Activated B cell treated with CpG ODN at 0.5 μM for 24 hours (primary cell): ENCODE results near the gene PDK2. TPM values are rescaled to one million over a fixed set of nuclear protein-coding genes. Genes with fewer than 3 reads are reported as not detected.
A peak's percentile ranks its signal among the peaks of the same experiment; 100 is the strongest.

Experiments
- ATAC-seq: fragments of 200-7000 bp; cut with Tn5 transposase; one replicate; pipeline ENCODE4 v1.10.0; 2021; ENCODE audit warnings: low read depth, mild to moderate bottlenecking, moderate library complexity
- CTCF ChIA-PET: fragments of 350-600 bp; sonication (Branson Sonifier 250); formaldehyde crosslinking; loops from one replicate; lab custom pipeline; 2021; ENCODE audit warnings: antibody characterized with exemption; lab: Charles Lee
- POLR2A ChIA-PET: fragments of 350-600 bp; sonication (Branson Sonifier 250); formaldehyde crosslinking; loops from one replicate; lab custom pipeline; 2021; ENCODE audit warnings: antibody characterized with exemption; lab: Charles Lee
- DNase-seq: peaks from one replicate; pipeline ENCODE4 v3.0.0; 2022
- H3K27ac Mint-ChIP-seq: one replicate; pipeline ENCODE4 v1.8.0; 2020; ENCODE audit warnings: mixed read lengths
- H3K27me3 Mint-ChIP-seq: one replicate; pipeline ENCODE4 v1.8.0; 2021; ENCODE audit warnings: mixed read lengths
- H3K36me3 Mint-ChIP-seq: one replicate; pipeline ENCODE4 v1.8.0; 2021; ENCODE audit warnings: low read depth, mixed read lengths
- H3K4me1 Mint-ChIP-seq: one replicate; pipeline ENCODE4 v1.8.0; 2021; ENCODE audit warnings: mixed read lengths
- H3K4me3 Mint-ChIP-seq: one replicate; pipeline ENCODE4 v1.8.0; 2020; ENCODE audit warnings: mild to moderate bottlenecking, mixed read lengths
- H3K9me3 Mint-ChIP-seq: one replicate; pipeline ENCODE4 v1.8.0; 2020; ENCODE audit warnings: mixed read lengths
- intact Hi-C: fragments of 100-400 bp; cut with micrococcal nuclease; formaldehyde crosslinking; loops from one replicate; pipeline ENCODE4 v1.15.1; 2024
- total RNA-seq: library from RNA; stranded (reverse); gene quantifications from 2 replicates; pipeline ENCODE4 v1.2.3, GENCODE V29; 2022
- TF ChIP-seq, protein P1 (sequence below): fragments of 200-600 bp; IDR thresholded peaks from one replicate; pipeline ENCODE4 v1.8.0; 2022; ENCODE audit warnings: antibody characterized with exemption, mild to moderate bottlenecking

PDK2 gene
- total RNA-seq, 1 donor from 2014 or later, result 15.9 TPM

DNA sequence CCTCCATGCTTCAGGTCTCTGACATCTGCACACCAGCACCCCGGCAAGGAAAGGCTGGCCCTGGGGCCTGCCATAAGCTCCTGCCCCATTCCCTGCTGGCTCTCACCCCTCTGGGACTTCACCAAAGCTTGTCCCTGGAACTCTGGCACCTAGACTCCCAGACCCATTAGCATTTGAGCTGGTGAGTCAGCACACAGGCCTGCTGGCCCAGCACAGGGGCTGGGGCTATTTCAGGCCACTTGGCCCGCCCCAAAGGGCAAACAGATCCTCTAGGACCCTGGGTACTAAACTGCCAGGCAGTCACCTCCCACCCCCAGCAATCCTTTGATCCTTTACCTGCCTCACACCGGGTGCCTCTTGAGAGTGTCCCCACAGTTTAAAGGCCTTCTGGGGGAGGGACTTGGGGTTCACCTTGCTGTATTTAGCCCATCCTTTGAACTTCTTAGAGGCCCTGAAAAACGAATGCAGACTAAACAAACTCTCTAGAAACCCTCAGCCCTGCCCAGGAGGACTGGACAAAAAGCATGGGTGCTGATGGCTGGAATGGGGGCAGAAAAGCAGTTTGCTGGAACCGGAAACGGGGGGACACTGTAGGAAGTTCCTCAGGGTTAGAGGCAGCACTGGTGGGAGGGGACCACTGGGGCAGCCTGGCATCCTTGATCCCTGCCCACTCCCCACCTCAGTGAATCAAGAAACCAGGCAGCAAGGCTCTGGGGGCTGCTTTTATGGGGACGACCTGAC lies 38.0 kb downstream of the PDK2 start:
- Mint-ChIP-seq H3K36me3 (peaks cover 52% of the 10 kb centered on the region), H3K4me3 (no peak overlapping the region), H3K27ac (peak overlapping the region; percentile 56), H3K27me3 (peaks cover 8% of the 10 kb centered on the region), H3K4me1 (peaks cover 38% of the 10 kb centered on the region), H3K9me3 (no peaks in the 10 kb centered on the region)
- ATAC-seq, result no peak
- TF ChIP-seq, protein P1, sequence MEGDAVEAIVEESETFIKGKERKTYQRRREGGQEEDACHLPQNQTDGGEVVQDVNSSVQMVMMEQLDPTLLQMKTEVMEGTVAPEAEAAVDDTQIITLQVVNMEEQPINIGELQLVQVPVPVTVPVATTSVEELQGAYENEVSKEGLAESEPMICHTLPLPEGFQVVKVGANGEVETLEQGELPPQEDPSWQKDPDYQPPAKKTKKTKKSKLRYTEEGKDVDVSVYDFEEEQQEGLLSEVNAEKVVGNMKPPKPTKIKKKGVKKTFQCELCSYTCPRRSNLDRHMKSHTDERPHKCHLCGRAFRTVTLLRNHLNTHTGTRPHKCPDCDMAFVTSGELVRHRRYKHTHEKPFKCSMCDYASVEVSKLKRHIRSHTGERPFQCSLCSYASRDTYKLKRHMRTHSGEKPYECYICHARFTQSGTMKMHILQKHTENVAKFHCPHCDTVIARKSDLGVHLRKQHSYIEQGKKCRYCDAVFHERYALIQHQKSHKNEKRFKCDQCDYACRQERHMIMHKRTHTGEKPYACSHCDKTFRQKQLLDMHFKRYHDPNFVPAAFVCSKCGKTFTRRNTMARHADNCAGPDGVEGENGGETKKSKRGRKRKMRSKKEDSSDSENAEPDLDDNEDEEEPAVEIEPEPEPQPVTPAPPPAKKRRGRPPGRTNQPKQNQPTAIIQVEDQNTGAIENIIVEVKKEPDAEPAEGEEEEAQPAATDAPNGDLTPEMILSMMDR, result no peak
- intact Hi-C loops, result no loop called here
- ChIA-PET POLR2A (interaction anchor here (0.7 to 5.2 kb wide), 2 partner anchors 16 to 44 kb away, joined by 4 to 82 read pairs; partner anchors contain the start of gene PPP1R9B), CTCF (interaction anchor here (0.6 to 1.3 kb wide), 2 partner anchors 15 to 16 kb away, joined by 3 to 5 read pairs; no protein-coding TSS in a partner anchor)
- DNase-seq, result no peak

DNA sequence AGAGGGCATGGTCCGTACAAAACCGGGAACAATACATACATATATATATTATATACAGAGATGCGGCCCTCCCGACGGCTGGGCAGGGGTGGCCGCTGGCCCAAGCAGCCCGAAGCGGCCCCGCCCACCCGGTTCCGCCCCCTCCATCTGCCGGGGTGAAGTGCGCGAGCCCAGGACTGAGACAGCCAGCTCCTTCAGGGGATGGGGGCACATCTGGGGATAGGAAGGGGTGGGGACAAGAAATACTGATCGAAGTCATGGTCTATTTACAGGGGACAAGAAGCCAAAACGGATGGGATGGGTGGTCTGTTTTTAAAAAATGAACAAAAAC lies 38.6 kb downstream of the PDK2 start:
- Mint-ChIP-seq H3K27ac (no peak overlapping the region), H3K9me3 (no peaks in the 10 kb centered on the region), H3K4me3 (no peak overlapping the region), H3K36me3 (peaks cover 57% of the 10 kb centered on the region), H3K4me1 (peaks cover 34% of the 10 kb centered on the region), H3K27me3 (peaks cover 4% of the 10 kb centered on the region)
- ATAC-seq, result no peak
- ChIA-PET CTCF (no interaction called here), POLR2A (interaction anchor here (0.6 kb wide), 1 partner anchor 19 kb away, joined by 4 read pairs; no protein-coding TSS in a partner anchor)
- TF ChIP-seq, protein P1, result no peak
- DNase-seq, result no peak
- intact Hi-C loops, result no loop called here

DNA sequence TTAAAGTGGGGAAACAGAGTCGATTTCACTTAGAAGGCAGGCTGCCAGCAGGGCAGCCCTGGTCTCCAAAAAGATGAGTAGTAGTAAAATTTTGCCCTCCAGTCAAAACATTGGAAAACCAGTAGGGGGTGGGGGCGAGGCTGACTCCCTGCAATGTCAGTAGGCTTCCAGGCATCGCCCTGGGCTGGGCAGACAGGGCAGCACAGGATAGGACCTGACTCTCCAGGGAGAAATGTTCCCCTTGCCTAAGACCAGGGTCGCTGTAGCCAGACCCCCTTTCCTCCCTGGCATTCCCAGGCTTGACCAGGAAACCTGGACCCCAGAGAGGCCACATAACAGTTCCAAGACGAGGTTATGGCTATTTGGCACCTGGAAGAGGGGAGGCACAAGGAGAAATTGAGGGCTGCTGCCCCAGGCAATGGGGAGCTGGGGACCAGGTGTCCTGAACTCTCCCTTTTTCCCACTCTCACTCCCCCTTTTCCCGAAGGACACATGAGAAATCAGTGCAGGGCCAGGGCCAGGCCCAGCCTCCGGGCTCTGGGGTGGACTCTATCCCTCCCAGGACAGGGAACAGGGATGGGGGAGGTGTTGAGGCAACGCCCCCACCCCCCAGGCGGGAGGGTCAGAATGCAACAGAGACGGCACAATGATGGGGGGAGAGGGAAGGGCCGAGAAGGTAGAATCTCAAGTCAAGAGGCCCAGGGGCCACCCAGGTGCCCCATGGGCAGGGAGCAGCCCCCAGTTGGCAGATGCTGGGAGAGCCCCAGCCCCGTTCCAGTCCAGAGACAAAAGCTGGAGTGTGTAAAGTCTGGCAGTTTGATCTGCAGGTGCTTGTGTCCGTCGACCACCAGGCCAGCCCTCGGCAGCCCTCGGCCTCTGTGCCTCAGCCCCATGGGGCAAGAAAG lies 39.3 kb downstream of the PDK2 start:
- intact Hi-C loops, result no loop called here
- ATAC-seq (no peak), DNase-seq (no peak)
- Mint-ChIP-seq H3K9me3 (no peaks in the 10 kb centered on the region), H3K36me3 (peaks cover 64% of the 10 kb centered on the region), H3K27ac (no peak overlapping the region), H3K4me1 (peaks cover 31% of the 10 kb centered on the region), H3K4me3 (no peak overlapping the region), H3K27me3 (peaks cover 3% of the 10 kb centered on the region)
- TF ChIP-seq, protein P1, result no peak
- ChIA-PET POLR2A (interaction anchor here (0.6 kb wide), 1 partner anchor 18 kb away, joined by 4 read pairs; no protein-coding TSS in a partner anchor), CTCF (interaction anchor here (1.0 kb wide), 1 partner anchor 35 kb away, joined by 4 read pairs; no protein-coding TSS in a partner anchor)

DNA sequence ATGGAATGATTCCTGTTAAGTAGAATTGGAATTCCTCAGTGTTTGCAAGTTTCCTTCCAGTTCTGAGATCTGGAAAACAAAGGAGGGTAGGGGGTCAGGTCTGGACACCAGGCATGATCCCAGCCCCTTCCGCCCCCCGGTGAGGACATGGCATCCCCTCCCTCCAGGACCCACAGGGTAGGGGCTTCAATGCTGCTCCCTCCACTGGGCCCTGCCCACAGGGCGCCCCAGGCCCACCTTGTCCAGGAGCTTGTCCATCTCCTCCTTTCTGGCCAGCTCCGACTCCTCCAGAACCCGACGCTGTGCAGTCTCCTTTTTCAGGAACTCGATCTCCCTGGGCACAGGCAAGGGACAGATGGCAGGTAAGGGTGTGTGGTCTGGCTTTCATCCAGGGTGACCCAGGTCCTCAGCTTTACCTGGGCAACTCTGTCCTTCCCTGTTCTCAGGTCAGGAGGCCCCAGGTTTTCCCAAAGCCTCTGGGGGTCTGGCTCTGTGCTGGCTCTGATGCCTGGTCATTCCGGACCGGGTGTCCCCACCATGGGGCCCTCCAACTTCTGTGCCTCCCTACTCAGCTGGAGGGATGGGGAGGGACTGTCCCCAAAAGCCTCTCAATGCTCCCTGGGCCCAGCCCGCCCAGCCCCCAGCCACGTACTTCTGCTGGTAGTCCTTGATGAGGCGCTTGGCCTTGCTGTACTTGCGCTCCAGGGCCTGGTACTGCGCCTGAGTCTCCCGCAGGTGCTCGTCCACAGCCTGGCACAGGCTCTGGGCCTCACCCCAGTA lies 40.4 kb downstream of the PDK2 start:
- H3K27me3 Mint-ChIP-seq, result peaks cover 3% of the 10 kb centered on the region
- intact Hi-C loops, result no loop called here
- peaks cover 35% of the 10 kb centered on the region for H3K4me1 Mint-ChIP-seq
- ChIA-PET CTCF (interaction anchor here (1.0 kb wide), 1 partner anchor 34 kb away, joined by 4 read pairs; no protein-coding TSS in a partner anchor), POLR2A (interaction anchor here (0.6 to 2.9 kb wide), 2 partner anchors 12 to 728 kb away, joined by 3 to 10 read pairs; no protein-coding TSS in a partner anchor)
- ATAC-seq (no peak), DNase-seq (no peak)
- H3K27ac Mint-ChIP-seq, result no peak overlapping the region
- peaks cover 75% of the 10 kb centered on the region for H3K36me3 Mint-ChIP-seq
- no peaks in the 10 kb centered on the region for H3K9me3 Mint-ChIP-seq
- TF ChIP-seq, protein P1, result no peak
- no peak overlapping the region for H3K4me3 Mint-ChIP-seq
